ENCODE results near the gene RGMA. TPM values are rescaled to one million over a fixed set of nuclear protein-coding genes. Genes with fewer than 3 reads are reported as not detected.

RGMA gene
- total RNA-seq, 4 donors from 2014 or later: 3.6 to 57.1 (median 25.1) TPM

DNA sequence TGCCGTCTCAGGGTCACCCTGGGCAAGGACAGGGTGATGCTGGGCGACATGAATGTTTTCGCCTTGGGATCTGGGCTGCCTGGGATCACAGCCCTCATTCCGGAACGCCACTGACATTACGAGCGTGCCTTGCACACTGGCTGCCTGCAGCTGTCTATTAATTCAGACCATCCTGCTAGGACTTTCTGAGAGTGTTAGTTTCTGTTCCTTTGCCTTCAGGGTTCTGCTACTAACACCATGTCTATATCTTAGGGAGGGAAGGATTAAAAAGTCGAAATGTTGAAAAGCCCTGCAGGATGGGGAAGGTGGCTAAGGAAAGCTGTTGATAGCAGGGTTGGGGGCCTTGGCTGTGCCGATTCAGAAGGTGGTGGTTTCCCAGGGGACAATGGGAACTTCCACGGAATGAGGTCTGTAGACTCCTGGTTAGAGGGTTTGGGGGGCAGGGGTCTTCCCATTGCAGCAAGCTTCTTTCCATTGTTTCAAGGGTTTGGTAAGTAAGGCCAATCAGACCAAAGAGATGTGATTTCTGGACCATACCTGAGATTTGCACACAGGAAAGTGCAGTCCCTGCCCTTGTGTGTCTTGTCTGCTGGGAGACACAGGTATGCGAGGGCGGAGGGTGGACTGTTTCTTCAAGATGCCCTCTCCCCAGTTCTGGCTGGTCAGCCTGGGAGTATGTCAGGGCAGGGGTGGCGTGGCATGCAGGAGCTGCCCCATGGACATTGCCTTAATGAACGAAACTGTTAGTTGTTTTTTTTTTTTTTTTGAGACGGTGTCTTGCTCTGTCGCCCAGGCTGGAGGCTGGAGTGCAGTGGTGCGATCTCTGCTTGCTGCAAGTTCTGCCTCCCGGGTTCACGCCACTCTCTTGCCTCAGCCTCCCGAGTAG lies 50.9 kb downstream of the RGMA start:
- Histone ChIP-seq H3K36me3 (no peaks in the 10 kb centered on the region), H3K4me1 (no peaks in the 10 kb centered on the region), H3K9me3 (no peaks in the 10 kb centered on the region), H3K4me3 (no peak overlapping the region), H3K27ac (no peak overlapping the region), H3K27me3 (no peaks in the 10 kb centered on the region)
- intact Hi-C loops (cut with DNase I; ENCODE audit: low total_unique reads): no loop called here
- DNase-seq: peak in 1 of 2 donors; percentile 15
- TF ChIP-seq, protein P1, sequence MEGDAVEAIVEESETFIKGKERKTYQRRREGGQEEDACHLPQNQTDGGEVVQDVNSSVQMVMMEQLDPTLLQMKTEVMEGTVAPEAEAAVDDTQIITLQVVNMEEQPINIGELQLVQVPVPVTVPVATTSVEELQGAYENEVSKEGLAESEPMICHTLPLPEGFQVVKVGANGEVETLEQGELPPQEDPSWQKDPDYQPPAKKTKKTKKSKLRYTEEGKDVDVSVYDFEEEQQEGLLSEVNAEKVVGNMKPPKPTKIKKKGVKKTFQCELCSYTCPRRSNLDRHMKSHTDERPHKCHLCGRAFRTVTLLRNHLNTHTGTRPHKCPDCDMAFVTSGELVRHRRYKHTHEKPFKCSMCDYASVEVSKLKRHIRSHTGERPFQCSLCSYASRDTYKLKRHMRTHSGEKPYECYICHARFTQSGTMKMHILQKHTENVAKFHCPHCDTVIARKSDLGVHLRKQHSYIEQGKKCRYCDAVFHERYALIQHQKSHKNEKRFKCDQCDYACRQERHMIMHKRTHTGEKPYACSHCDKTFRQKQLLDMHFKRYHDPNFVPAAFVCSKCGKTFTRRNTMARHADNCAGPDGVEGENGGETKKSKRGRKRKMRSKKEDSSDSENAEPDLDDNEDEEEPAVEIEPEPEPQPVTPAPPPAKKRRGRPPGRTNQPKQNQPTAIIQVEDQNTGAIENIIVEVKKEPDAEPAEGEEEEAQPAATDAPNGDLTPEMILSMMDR (IDR thresholded peaks at IDR 0.05): no peak
- no peak for TF ChIP-seq POLR2A (IDR thresholded peaks at IDR 0.05)

DNA sequence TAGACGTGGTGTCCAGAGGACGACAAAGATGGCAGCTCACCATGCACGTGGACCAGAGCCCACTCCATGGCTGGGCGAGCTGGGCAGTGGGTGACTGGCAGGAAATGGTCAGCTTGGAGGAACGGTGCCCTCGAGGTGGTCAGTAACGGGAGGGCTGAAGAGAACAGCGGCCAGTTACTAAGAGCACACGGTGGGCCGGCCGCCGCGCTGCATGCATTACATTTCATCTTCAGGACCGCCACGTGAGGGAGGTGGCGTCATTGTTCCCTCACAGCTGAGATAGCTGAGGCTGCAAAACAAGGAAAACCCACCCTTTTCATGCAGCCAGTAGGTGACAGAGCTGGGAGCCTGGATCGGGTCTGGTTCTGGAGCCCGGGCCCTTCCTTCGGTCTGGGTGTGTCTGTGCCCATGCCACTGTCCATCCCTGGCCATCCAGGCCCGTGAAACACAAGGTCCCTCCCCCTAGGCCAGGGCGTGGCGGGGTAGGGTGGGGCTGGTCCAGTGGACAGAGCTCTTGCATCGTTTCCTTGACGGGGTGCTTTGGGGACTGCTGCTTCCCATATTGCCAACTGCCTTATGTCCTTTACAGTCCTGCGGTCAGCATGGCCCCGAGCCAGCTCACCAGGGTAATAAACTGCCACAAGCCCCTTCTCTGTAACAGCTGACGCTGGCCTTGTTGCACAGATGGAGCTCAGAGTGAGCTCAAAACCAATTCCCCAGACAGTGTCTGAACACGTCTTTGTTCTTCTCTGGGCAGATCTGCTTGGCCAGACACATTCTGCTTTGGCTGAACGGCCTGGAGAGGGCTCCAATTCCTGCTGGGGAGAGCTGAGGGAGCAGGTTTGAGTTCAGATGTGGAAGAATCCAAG lies 51.8 kb downstream of the RGMA start:
- no peaks in the 10 kb centered on the region for H3K9me3 ChIP-seq
- no peaks in the 10 kb centered on the region for H3K27me3 ChIP-seq
- no peak overlapping the region for H3K27ac ChIP-seq
- no peak for TF ChIP-seq POLR2A (IDR thresholded peaks at IDR 0.05)
- TF ChIP-seq, protein P1 (IDR thresholded peaks at IDR 0.05): peak in 2 of 4 experiments; percentile 6 to 9
- no peaks in the 10 kb centered on the region for H3K36me3 ChIP-seq
- no peaks in the 10 kb centered on the region for H3K4me1 ChIP-seq
- peak in 1 of 2 donors; percentile 64 for DNase-seq
- no peak overlapping the region for H3K4me3 ChIP-seq
- intact Hi-C loops (cut with DNase I; ENCODE audit: low total_unique reads): no loop called here

DNA sequence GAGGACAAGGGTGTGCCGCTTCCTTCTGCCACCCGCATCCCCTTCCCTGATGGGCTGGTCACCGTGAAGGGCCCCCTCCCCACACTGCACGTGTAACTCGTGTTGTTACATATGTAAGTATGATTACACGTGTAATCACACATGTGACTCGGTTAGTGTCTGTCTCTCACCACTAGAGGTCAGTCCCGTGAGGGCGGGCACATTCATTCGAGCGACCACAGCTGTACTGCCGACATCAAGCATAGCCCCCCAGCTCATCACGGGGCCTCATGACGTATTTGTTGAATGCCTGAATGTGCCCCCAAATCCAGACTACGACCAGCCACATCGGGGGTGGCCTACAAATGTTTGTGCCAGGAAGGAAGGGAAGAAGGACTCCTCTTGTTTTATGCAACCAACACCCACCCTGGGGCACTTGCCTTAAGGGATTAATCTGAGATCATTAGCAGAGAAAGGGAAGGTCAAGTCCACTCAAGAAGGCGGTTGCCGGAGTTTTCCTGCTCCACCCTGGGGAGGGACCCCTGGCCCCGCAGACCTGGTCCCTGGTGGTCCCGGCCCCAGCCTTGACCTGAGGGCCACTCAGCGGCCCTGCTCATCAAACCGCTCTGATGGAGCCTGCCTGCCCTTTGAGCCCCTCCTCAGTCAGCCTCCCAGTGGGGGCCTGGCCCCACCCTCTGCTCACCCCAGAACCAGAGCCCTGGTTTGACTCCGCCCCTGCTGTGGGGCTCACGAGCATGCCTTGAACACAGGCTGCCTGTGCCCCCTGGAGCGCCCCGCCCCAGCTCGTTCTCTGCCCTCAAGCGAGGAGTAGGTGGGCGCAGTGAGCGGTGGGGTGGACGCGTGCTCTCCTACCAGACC lies 52.8 kb downstream of the RGMA start:
- no peak overlapping the region for H3K4me3 ChIP-seq
- H3K27ac ChIP-seq: no peak overlapping the region
- TF ChIP-seq POLR2A (IDR thresholded peaks at IDR 0.05): no peak
- TF ChIP-seq, protein P1 (IDR thresholded peaks at IDR 0.05): peak in 3 of 4 experiments; percentile 16 to 39 (median 26)
- H3K27me3 ChIP-seq: no peaks in the 10 kb centered on the region
- no peaks in the 10 kb centered on the region for H3K36me3 ChIP-seq
- H3K9me3 ChIP-seq: no peaks in the 10 kb centered on the region
- intact Hi-C loops (cut with DNase I; ENCODE audit: low total_unique reads): no loop called here
- no peaks in the 10 kb centered on the region for H3K4me1 ChIP-seq
- DNase-seq: peak in 1 of 2 donors; percentile 24

DNA sequence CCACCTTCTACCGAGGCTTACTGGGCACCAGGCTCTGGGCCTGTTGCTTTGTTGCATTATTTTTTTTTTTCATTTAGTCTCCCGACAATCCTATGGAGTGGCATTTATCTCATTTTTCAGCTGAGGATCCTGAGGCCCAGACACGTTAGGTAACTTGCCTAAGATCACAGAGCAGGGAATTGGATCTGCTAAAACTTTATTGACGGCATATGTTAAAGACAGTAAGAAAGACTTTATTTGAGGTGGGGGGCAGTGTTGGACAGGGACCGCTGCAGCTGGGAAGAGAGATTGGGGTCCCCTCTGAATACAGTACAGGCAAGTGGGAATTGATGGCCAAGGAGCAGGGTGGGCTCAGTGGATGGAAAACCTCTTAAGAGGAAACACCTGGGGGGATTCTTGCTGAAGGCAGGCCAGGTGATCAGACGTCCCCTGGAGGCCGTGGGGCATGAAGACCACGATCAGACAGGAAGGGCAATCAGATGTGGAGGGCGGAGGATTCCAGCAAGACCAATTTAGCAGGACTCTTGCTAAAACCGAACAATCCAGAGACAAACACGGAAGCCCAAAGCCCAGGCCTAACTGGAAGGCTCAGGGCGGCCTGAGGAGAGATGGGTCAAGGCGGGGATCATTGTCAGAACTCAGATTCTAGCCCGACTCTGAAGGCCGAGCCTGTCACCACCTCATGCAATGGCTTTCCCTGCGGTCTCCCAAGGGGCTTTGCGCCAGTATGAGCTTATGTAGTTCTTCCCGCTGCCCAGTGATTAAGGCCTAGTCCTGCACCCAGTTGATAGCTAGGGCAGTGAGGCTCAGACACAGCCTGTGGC lies 53.7 kb downstream of the RGMA start:
- no peaks in the 10 kb centered on the region for H3K27me3 ChIP-seq
- no peaks in the 10 kb centered on the region for H3K36me3 ChIP-seq
- no peaks in the 10 kb centered on the region for H3K9me3 ChIP-seq
- no peaks in the 10 kb centered on the region for H3K4me1 ChIP-seq
- intact Hi-C loops (cut with DNase I; ENCODE audit: low total_unique reads): no loop called here
- peak in 1 of 2 donors; percentile 9 for DNase-seq
- no peak for TF ChIP-seq POLR2A (IDR thresholded peaks at IDR 0.05)
- TF ChIP-seq, protein P1 (IDR thresholded peaks at IDR 0.05): no peak
- no peak overlapping the region for H3K27ac ChIP-seq
- H3K4me3 ChIP-seq: no peak overlapping the region
